GM13976 (cell line): ENCODE results near the gene ARF1.

Source experiments
- DNase-seq: peaks from one replicate; pipeline ENCODE4 v3.0.0; 2012; ENCODE audit warnings: low spot score
- in situ Hi-C: fragments of 300-500 bp; cut with MboI; formaldehyde crosslinking; loops from one replicate; pipeline ENCODE4 v1.12.0; 2022; ENCODE audit warnings: low sequenced_read_pairs, mixed read lengths, inconsistent platforms; ENCODE audit not compliant: unreplicated experiment
- TF ChIP-seq, protein P1 (sequence below): IDR thresholded peaks from 2 replicates; pipeline ENCODE4 v1.5.1; 2012; ENCODE audit warnings: borderline replicate concordance, mild to moderate bottlenecking; ENCODE audit not compliant: insufficient read depth; ENCODE audit errors: extremely low read depth, missing control alignments, control extremely low read depth

Gene ARF1

DNA sequence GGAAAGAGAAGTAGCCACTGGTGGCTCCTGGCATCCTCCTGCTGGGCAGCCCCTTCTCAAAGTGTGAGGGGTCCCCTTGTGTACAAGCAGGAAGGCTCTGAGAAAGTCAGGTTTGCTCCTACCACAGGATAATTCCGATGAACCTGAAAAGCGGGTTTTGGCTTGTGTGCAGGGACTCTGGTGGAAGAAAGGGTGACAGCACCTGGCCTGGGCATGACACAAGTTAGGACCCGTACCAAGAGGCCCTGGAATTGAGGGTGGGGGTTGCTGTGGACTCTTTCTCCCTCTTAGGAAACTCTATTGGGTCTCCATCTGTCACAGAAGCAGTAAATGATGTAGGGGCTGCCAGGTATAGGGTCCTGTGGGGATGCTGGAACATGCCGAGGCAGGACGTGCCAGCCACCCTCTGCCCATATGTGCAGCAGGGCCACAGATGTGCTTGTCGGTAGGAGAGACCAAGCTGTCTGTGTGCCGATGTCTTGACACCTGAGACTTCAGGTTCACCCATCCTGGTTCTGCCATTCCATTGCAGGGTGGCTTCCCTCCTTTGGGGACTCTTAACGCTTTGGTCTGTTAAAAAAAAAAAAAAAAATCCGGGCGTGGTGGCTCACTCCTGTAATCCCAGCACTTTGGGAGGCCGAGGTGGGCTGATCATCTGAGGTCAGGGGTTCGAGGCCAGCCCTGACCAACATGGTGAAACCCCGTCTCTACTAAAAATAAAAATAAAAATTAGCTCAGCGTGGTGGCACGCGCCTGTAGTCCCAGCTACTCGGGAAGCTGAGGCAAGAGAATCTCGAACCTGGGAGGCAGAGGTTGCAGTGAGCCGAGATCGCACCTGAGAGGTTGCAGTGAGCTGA, 10.8 kb downstream of the ARF1 start:
- TF ChIP-seq, protein P1, sequence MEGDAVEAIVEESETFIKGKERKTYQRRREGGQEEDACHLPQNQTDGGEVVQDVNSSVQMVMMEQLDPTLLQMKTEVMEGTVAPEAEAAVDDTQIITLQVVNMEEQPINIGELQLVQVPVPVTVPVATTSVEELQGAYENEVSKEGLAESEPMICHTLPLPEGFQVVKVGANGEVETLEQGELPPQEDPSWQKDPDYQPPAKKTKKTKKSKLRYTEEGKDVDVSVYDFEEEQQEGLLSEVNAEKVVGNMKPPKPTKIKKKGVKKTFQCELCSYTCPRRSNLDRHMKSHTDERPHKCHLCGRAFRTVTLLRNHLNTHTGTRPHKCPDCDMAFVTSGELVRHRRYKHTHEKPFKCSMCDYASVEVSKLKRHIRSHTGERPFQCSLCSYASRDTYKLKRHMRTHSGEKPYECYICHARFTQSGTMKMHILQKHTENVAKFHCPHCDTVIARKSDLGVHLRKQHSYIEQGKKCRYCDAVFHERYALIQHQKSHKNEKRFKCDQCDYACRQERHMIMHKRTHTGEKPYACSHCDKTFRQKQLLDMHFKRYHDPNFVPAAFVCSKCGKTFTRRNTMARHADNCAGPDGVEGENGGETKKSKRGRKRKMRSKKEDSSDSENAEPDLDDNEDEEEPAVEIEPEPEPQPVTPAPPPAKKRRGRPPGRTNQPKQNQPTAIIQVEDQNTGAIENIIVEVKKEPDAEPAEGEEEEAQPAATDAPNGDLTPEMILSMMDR, result no peak
- DNase-seq, result no peak
- in situ Hi-C loops, result no loop called here

DNA sequence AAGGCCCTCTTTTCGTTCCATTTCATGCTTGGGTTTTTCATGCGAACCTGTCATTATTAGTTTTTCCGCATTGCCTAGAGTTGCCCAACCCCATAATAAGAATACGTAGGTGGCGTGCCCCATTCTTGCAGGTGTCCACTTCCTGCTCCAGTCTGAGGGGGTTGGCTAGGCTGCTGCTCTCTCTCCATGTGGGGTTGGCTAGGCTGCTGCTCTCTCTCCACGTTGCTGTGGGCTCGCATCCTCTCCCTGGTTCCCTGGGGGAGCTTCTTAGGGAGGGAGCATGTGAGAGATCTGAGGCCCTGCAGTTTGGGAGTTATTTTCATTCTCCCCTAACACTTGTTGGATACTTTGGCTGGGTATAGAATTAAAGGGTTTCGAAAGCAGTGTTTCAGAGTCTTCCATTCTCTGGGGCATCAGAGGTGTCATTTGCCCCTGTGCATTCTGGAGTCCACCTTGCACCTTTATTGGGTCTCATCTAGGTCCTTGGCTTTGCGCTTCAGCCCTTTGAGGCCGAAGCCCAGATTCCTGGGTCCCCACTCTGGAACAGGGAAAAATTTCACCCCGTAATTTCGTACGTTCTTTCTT, 12.0 kb downstream of the ARF1 start:
- in situ Hi-C loops, result no loop called here
- TF ChIP-seq, protein P1, result no peak
- DNase-seq, result no peak

DNA sequence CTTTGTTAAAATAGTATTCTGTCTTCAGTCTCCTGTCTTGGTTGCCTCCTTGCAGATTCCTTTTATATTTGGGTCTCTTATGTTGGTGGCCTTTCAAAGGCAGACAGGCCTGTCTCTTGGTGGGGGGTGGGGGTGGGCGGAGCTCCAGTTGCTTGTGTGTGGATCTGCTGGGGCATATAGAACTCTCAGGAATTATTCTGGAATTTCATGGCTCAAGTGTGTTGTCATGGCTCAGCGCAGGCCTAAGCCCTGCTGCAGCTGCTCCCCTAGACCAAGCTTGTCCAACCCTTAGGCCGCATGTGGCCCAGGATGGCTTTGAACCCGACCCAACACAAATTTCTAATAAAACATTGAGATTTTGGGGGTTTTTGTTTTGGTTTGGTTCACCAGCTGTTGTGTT, 12.7 kb downstream of the ARF1 start:
- in situ Hi-C loops, result no loop called here
- DNase-seq, result no peak
- TF ChIP-seq, protein P1, result no peak

DNA sequence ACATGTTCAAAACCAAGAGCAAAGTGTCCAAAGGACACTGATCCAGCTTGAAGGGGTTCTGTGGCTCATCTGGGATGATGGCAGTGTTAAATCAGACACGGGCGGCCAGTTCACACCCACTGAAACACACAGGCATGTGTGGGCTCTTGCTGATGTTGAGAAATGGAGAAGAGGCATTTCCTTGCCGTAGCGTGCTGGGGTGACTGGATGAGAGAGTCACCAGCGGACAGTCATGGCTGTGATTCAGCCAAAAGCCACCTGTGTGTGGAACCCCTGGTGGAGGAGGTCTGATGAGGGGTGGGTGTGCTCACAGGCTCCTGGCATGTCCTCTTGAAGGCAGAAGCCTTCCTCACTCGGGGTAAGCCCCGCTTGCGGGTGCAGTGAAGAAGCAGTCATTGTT, 13.4 kb downstream of the ARF1 start:
- in situ Hi-C loops, result no loop called here
- TF ChIP-seq, protein P1, result no peak
- no peak for DNase-seq

DNA sequence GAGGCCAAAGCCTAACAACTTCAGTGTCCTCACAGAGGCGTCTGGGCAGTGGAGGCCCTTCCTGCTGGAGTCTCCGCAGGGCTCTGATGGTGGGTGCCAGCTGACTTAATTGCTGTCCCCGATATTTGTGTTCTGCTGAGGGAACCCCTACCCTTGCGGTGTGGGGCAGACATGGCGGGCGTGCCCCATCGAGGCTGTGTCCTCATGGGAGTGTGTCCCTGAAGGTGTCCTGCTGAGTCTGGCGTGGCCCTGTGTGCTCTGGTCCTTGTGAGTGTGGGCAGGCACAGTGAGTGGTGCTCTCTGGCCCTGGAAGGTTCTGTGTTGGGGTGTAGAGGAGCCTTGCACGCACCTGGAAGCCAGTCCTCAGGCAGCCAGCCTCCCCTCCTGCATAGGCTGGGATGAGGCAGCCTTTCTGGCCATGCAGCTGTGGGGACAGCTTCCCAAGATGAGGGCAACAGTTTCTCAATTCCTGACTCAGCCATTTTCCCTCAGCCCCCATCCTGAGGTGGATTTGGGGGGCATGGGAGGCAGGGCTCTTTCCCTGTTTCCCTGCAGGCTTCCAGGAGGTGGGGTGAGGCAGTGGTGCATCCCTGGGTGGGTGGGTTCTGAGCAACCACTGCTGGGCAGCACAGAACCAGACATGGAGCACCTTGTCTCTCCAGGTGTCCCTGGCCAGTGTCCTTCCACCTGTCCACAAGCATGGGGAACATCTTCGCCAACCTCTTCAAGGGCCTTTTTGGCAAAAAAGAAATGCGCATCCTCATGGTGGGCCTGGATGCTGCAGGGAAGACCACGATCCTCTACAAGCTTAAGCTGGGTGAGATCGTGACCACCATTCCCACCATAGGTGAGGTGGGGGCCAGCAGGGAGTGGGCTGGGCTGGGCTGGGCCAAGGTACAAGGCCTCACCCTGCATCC, 14.2 kb downstream of the ARF1 start:
- TF ChIP-seq, protein P1, result no peak
- in situ Hi-C loops, result no loop called here
- no peak for DNase-seq

DNA sequence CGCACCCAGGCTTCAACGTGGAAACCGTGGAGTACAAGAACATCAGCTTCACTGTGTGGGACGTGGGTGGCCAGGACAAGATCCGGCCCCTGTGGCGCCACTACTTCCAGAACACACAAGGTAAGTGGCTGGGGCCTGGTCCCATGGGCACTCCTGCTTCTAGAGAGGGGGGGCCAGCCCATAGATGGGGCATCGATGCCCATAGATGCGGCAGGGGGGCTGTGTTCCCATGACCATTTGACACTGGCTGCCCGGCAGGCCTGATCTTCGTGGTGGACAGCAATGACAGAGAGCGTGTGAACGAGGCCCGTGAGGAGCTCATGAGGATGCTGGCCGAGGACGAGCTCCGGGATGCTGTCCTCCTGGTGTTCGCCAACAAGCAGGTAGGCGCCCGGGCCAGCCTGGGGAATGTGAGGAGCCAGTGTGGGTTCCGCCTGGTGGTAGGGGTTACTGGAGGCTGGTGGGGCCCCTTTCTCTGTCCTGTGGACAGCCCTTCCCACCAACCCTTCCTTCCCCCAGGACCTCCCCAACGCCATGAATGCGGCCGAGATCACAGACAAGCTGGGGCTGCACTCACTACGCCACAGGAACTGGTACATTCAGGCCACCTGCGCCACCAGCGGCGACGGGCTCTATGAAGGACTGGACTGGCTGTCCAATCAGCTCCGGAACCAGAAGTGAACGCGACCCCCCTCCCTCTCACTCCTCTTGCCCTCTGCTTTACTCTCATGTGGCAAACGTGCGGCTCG, 15.0 kb downstream of the ARF1 start:
- DNase-seq, result no peak
- TF ChIP-seq, protein P1, result no peak
- in situ Hi-C loops, result no loop called here
